KMS-11 (cell line): ENCODE results near the gene OR52A5.
"Not testable (repeated sequence)": the region's sequence is repeated elsewhere in the genome, so short reads cannot be mapped to it uniquely, and the experiment has no call there.

Source experiments
- H2AFZ ChIP-seq: fragments of 200-600 bp; sonication (generic); 2 replicates; pipeline ENCODE4 v1.6.1; 2016; ENCODE audit warnings: antibody characterized with exemption, mixed run types, low read depth
- H3K27ac ChIP-seq: fragments of 200-600 bp; sonication (generic); 2 replicates; pipeline ENCODE4 v1.6.1; 2016; ENCODE audit warnings: mild to moderate bottlenecking, mixed run types
- H3K27me3 ChIP-seq: fragments of 200-600 bp; sonication (generic); 2 replicates; pipeline ENCODE4 v1.6.1; 2017; ENCODE audit warnings: mild to moderate bottlenecking, low read depth, mixed run types, moderate library complexity; ENCODE audit not compliant: insufficient read depth
- H3K36me3 ChIP-seq: fragments of 200-600 bp; sonication (generic); 2 replicates; pipeline ENCODE4 v1.6.1; 2017; ENCODE audit warnings: mild to moderate bottlenecking, mixed run types; ENCODE audit not compliant: insufficient read depth
- H3K4me1 ChIP-seq: fragments of 200-600 bp; sonication (generic); 2 replicates; pipeline ENCODE4 v1.6.1; 2016; ENCODE audit warnings: mild to moderate bottlenecking, low read depth, mixed run types; ENCODE audit not compliant: poor library complexity, severe bottlenecking
- H3K4me2 ChIP-seq: fragments of 200-600 bp; sonication (generic); 2 replicates; pipeline ENCODE4 v1.7.0; 2016; ENCODE audit warnings: mild to moderate bottlenecking, mixed run types
- H3K4me3 ChIP-seq: fragments of 200-600 bp; sonication (generic); IDR thresholded peaks from 2 replicates; pipeline ENCODE4 v1.6.1; 2017; ENCODE audit warnings: low read depth, low read length, mixed read lengths; ENCODE audit not compliant: insufficient read depth
- H3K79me2 ChIP-seq: fragments of 200-600 bp; sonication (generic); 2 replicates; pipeline ENCODE4 v1.6.1; 2016; ENCODE audit warnings: low read depth, mixed run types; ENCODE audit not compliant: insufficient read depth
- H3K9ac ChIP-seq: fragments of 200-600 bp; sonication (generic); 2 replicates; pipeline ENCODE4 v1.6.1; 2016; ENCODE audit warnings: mild to moderate bottlenecking, mixed run types
- H4K20me1 ChIP-seq: fragments of 200-600 bp; sonication (generic); 2 replicates; pipeline ENCODE4 v1.6.1; 2016; ENCODE audit warnings: mild to moderate bottlenecking, mixed run types; ENCODE audit not compliant: insufficient read depth
- CTCF ChIP-seq: fragments of 200-600 bp; sonication (generic); conservative IDR thresholded peaks from 2 replicates; pipeline ENCODE4 v1.6.1; 2017; ENCODE audit warnings: low read depth, mild to moderate bottlenecking, antibody characterized with exemption, low read length, moderate library complexity, mixed read lengths

The OR52A5 gene

GRCh38 chr11:5160217-5160616, 22.1 kb upstream of the OR52A5 start:
- not testable (repeated sequence) for H3K27me3 ChIP-seq, H3K4me3 ChIP-seq, H3K79me2 ChIP-seq, H3K4me1 ChIP-seq, H2AFZ ChIP-seq, H3K4me2 ChIP-seq, H3K36me3 ChIP-seq, H3K9ac ChIP-seq, H4K20me1 ChIP-seq, H3K27ac ChIP-seq

GRCh38 chr11:5159806-5160205, 21.6 kb upstream of the OR52A5 start:
- no peak overlapping the region for H3K4me2 ChIP-seq
- no peak overlapping the region for H3K9ac ChIP-seq
- no peak overlapping the region for H2AFZ ChIP-seq
- no peaks in the 10 kb centered on the region for H3K79me2 ChIP-seq
- no peaks in the 10 kb centered on the region for H3K4me1 ChIP-seq
- H3K27ac ChIP-seq: no peak overlapping the region
- no peaks in the 10 kb centered on the region for H4K20me1 ChIP-seq
- no peak overlapping the region for H3K4me3 ChIP-seq
- no peaks in the 10 kb centered on the region for H3K27me3 ChIP-seq
- TF ChIP-seq CTCF: no peak
- no peaks in the 10 kb centered on the region for H3K36me3 ChIP-seq

- no peak within 1 kb of the TSS for H3K4me2 ChIP-seq
- no peaks in the 10 kb centered on the region for H3K4me1 ChIP-seq
- no peaks in the 10 kb centered on the region for H4K20me1 ChIP-seq
- H2AFZ ChIP-seq: no peak within 1 kb of the TSS
- no peak within 1 kb of the TSS for H3K27ac ChIP-seq
- H3K4me3 ChIP-seq: no peak within 1 kb of the TSS
- no peaks in the 10 kb centered on the region for H3K79me2 ChIP-seq
- TF ChIP-seq CTCF: no peak
- H3K9ac ChIP-seq: no peak within 1 kb of the TSS
- H3K36me3 ChIP-seq: no peaks in the 10 kb centered on the region
- no peaks in the 10 kb centered on the region for H3K27me3 ChIP-seq
Observed at GRCh38 chr11:5154657-5155056, 16.5 kb upstream of the OR52A5 start, which contains the start of gene OR52A1. Gene OR52A1, minus strand, starts transcription at chr11:5154757. Its CDS starts 2,388 bp downstream, at chr11:5152369.

GRCh38 chr11:5153574-5154431, 15.6 kb upstream of the OR52A5 start:
- H3K36me3 ChIP-seq: no peaks in the 10 kb centered on the region
- no peaks in the 10 kb centered on the region for H3K27me3 ChIP-seq
- H3K27ac ChIP-seq: no peak overlapping the region
- no peak overlapping the region for H2AFZ ChIP-seq
- no peaks in the 10 kb centered on the region for H3K4me1 ChIP-seq
- H3K9ac ChIP-seq: no peak overlapping the region
- no peak for TF ChIP-seq CTCF
- no peaks in the 10 kb centered on the region for H3K79me2 ChIP-seq
- no peak overlapping the region for H3K4me2 ChIP-seq
- no peaks in the 10 kb centered on the region for H4K20me1 ChIP-seq
- H3K4me3 ChIP-seq: no peak overlapping the region

GRCh38 chr11:5151713-5152153, 13.6 kb upstream of the OR52A5 start:
- Histone ChIP-seq H3K27me3 (no peaks in the 10 kb centered on the region), H4K20me1 (no peaks in the 10 kb centered on the region), H3K36me3 (no peaks in the 10 kb centered on the region), H3K4me2 (no peak overlapping the region), H3K4me1 (no peaks in the 10 kb centered on the region), H3K9ac (no peak overlapping the region), H2AFZ (no peak overlapping the region), H3K27ac (no peak overlapping the region), H3K4me3 (no peak overlapping the region), H3K79me2 (no peaks in the 10 kb centered on the region)
- no peak for TF ChIP-seq CTCF

- not testable (repeated sequence) for H3K36me3 ChIP-seq, H3K4me1 ChIP-seq, H4K20me1 ChIP-seq, H3K27ac ChIP-seq, H2AFZ ChIP-seq, H3K4me3 ChIP-seq, H3K79me2 ChIP-seq, H3K9ac ChIP-seq, H3K4me2 ChIP-seq, H3K27me3 ChIP-seq
Observed at GRCh38 chr11:5144206-5144605, 6.0 kb upstream of the OR52A5 start.
